IMR-90 (cell line): ENCODE results near the gene GUCY2F. TPM values are rescaled to one million over a fixed set of nuclear protein-coding genes. Genes with fewer than 3 reads are reported as not detected.

Experiments
- ATAC-seq: fragments of 200-7000 bp; cut with Tn5 transposase; 2 replicates; pipeline ENCODE4 v1.9.1; 2020; ENCODE audit warnings: low read depth, mild to moderate bottlenecking, moderate library complexity
- BruUV-seq: library from RNA; stranded (reverse); fragments of 400-500 nt; replicated peaks from 2 replicates; lab custom pipeline; 2021; lab: Mats Ljungman, UMichigan
- CTCF ChIA-PET: fragments of 300-600 bp; formaldehyde crosslinking; extraction: SDS; loops from one replicate; lab custom pipeline; 2021; ENCODE audit warnings: antibody characterized with exemption; lab: Yijun Ruan, JAX
- POLR2A ChIA-PET: fragments of 300-600 bp; sonication (Branson Sonifier 250); formaldehyde crosslinking; loops from one replicate; lab custom pipeline; 2022; ENCODE audit warnings: antibody characterized with exemption; ENCODE audit not compliant: unreplicated experiment; lab: Charles Lee
- DNase-seq: peaks from one replicate; pipeline ENCODE4 v3.0.0; 2013
- H2AFZ ChIP-seq: replicated peaks from 2 replicates; pipeline ENCODE3; 2013; ENCODE audit warnings: low read length, mild to moderate bottlenecking; ENCODE audit not compliant: poor library complexity
- H2AK5ac ChIP-seq: 2 replicates; pipeline ENCODE4 v1.6.1; 2013; ENCODE audit warnings: low read depth, low read length, inconsistent platforms
- H2AK9ac ChIP-seq: replicated peaks from 2 replicates; pipeline ENCODE3; 2013; ENCODE audit warnings: mild to moderate bottlenecking, low read depth, low read length, moderate library complexity; ENCODE audit not compliant: poor library complexity
- H2BK120ac ChIP-seq: 2 replicates; pipeline ENCODE4 v1.6.1; 2013; ENCODE audit warnings: low read depth, low read length, inconsistent platforms
- H2BK15ac ChIP-seq: 3 replicates; pipeline ENCODE4 v1.6.1; 2013; ENCODE audit warnings: low read depth, low read length, inconsistent platforms
- H2BK20ac ChIP-seq: 2 replicates; pipeline ENCODE4 v1.6.1; 2013; ENCODE audit warnings: low read depth, mild to moderate bottlenecking, inconsistent platforms, low read length, moderate library complexity
- H2BK5ac ChIP-seq: 2 replicates; pipeline ENCODE4 v1.6.1; 2013; ENCODE audit warnings: mild to moderate bottlenecking, low read depth, low read length, inconsistent platforms; ENCODE audit not compliant: poor library complexity, severe bottlenecking
- H3K14ac ChIP-seq: replicated peaks from 2 replicates; pipeline ENCODE4 v1.6.1; 2013; ENCODE audit warnings: low read depth, low read length, inconsistent platforms
- H3K18ac ChIP-seq: 2 replicates; pipeline ENCODE4 v1.6.1; 2013; ENCODE audit warnings: low read depth, low read length, control low read depth
- H3K23ac ChIP-seq: 2 replicates; pipeline ENCODE4 v1.6.1; 2013; ENCODE audit warnings: low read depth, low read length, inconsistent platforms
- H3K27ac ChIP-seq: 2 replicates; pipeline ENCODE4 v1.5.1; 2013; ENCODE audit warnings: mild to moderate bottlenecking, control low read depth, low read length; ENCODE audit not compliant: insufficient read depth
- H3K27me3 ChIP-seq: 2 replicates; pipeline ENCODE4 v1.6.1; 2013; ENCODE audit warnings: low read length; ENCODE audit not compliant: control insufficient read depth, insufficient read depth
- H3K36me3 ChIP-seq: 2 replicates; pipeline ENCODE4 v1.6.1; 2013; ENCODE audit warnings: low read length, mixed read lengths; ENCODE audit not compliant: control insufficient read depth, insufficient read depth
- H3K4ac ChIP-seq: 2 replicates; pipeline ENCODE4 v1.6.1; 2013; ENCODE audit warnings: low read depth, low read length, inconsistent platforms
- H3K4me1 ChIP-seq: 2 replicates; pipeline ENCODE4 v1.6.1; 2013; ENCODE audit warnings: low read length, mixed read lengths; ENCODE audit not compliant: control insufficient read depth, insufficient read depth
- H3K4me2 ChIP-seq: 2 replicates; pipeline ENCODE4 v1.6.1; 2013; ENCODE audit warnings: low read depth, mild to moderate bottlenecking, control low read depth, low read length, moderate library complexity
- H3K4me3 ChIP-seq: 2 replicates; pipeline ENCODE4 v1.5.1; 2013; ENCODE audit warnings: low read depth, mild to moderate bottlenecking, control low read depth, low read length, moderate library complexity; ENCODE audit not compliant: insufficient read depth
- H3K56ac ChIP-seq: 2 replicates; pipeline ENCODE4 v1.6.1; 2013; ENCODE audit warnings: low read length, inconsistent platforms; ENCODE audit not compliant: insufficient read depth; ENCODE audit errors: extremely low read depth
- H3K79me1 ChIP-seq, 2 experiments: 2 replicates each; pipeline ENCODE4 v1.6.1; 2013; ENCODE audit warnings: low read length in 2 of 2, inconsistent platforms in 1 of 2, low read depth in 1 of 2
- H3K9ac ChIP-seq: 2 replicates; pipeline ENCODE4 v1.6.1; 2013; ENCODE audit warnings: low read depth, low read length, control low read depth
- H3K9me1 ChIP-seq: 2 replicates; pipeline ENCODE4 v1.6.1; 2013; ENCODE audit warnings: low read length, inconsistent platforms; ENCODE audit not compliant: insufficient read depth
- H3K9me3 ChIP-seq: 2 replicates; pipeline ENCODE4 v1.6.1; 2013; ENCODE audit warnings: low read length; ENCODE audit not compliant: control insufficient read depth, insufficient read depth
- H4K20me1 ChIP-seq: 2 replicates; pipeline ENCODE4 v1.6.1; 2013; ENCODE audit warnings: low read length, inconsistent platforms; ENCODE audit not compliant: insufficient read depth
- H4K5ac ChIP-seq: 2 replicates; pipeline ENCODE4 v1.6.1; 2013; ENCODE audit warnings: mild to moderate bottlenecking, low read depth, low read length, control low read depth
- H4K8ac ChIP-seq, 2 experiments: 2 replicates each; pipeline ENCODE4 v1.6.1; 2013; ENCODE audit warnings: low read depth in 2 of 2, low read length in 2 of 2, control low read depth in 1 of 2, inconsistent platforms in 1 of 2
- H4K91ac ChIP-seq: 2 replicates; pipeline ENCODE4 v1.6.1; 2013; ENCODE audit warnings: low read depth, low read length, inconsistent platforms; ENCODE audit not compliant: insufficient read depth
- BHLHE40 ChIP-seq: fragments of 150-350 bp; IDR thresholded peaks from 2 replicates; pipeline ENCODE4 v1.6.1; 2016; ENCODE audit warnings: mild to moderate bottlenecking, low read depth, low read length
- MXI1 ChIP-seq: IDR thresholded peaks from 2 replicates; pipeline ENCODE4 v1.6.1; 2012; ENCODE audit warnings: low read depth, mild to moderate bottlenecking, low read length, moderate library complexity, borderline replicate concordance
- RAD21 ChIP-seq: IDR thresholded peaks from 2 replicates; pipeline ENCODE4 v1.6.1; 2012; ENCODE audit warnings: low read length, improper control_type of control experiment
- SMC3 ChIP-seq: fragments of 150-350 bp; IDR thresholded peaks from 2 replicates; pipeline ENCODE4 v1.6.1; 2016; ENCODE audit warnings: low read depth, mild to moderate bottlenecking, antibody characterized with exemption, low read length, moderate library complexity
- WGBS, 2 experiments: methylation state at CpG; one replicate each; pipeline versions ENCODE4 v1.1.5 to v1.1.7; 2013; ENCODE audit warnings: missing lambda C conversion rate in 2 of 2; ENCODE audit not compliant: insufficient read length in 1 of 2; ENCODE audit errors: extremely low coverage in 2 of 2; 5-methylcytosine and 5-hydroxymethylcytosine counted together
- dilution Hi-C: fragments of 300-500 bp; cut with HindIII; formaldehyde crosslinking; loops from one replicate; pipeline ENCODE4 v1.14.3; 2018; ENCODE audit warnings: low sequenced_read_pairs; ENCODE audit not compliant: unreplicated experiment
- in situ Hi-C: fragments of 300-500 bp; cut with MboI; formaldehyde crosslinking; loops from 3 replicates; pipeline ENCODE4 v1.14.3; 2019; ENCODE audit warnings: low sequenced_read_pairs, inconsistent platforms, mixed read lengths
- intact Hi-C: fragments of 100-400 bp; cut with micrococcal nuclease; formaldehyde crosslinking; loops from 2 replicates; pipeline ENCODE4 v1.10.0; 2022
- polyA plus RNA-seq, 3 experiments: library from polyadenylated mRNA; depleted of rRNA; stranded (reverse); fragments of >200 nt; gene quantifications; 2 replicates each; pipeline ENCODE4 v1.2.3, GENCODE V29; 2012; ENCODE audit warnings: low replicate concordance in 1 of 3
- total RNA-seq: library from RNA; depleted of rRNA; stranded (reverse); fragments of >200 nt; gene quantifications from 2 replicates; pipeline ENCODE4 v1.2.3, GENCODE V29; 2012
- TF ChIP-seq, protein P1 (sequence below): conservative IDR thresholded peaks from 2 replicates; pipeline ENCODE4 v1.5.1; 2012; ENCODE audit warnings: mild to moderate bottlenecking, low read depth, low read length, improper control_type of control experiment

The GUCY2F gene
- total and polyA plus RNA-seq, 2 of the 4 experiments (the other 2 are of a cell fraction) = not detected

- Histone ChIP-seq H2AK5ac (no peak overlapping the region), H2AK9ac (no peak overlapping the region), H3K4me2 (peak overlapping the region; percentile 5; the same call in 1 of the 2 replicates), H2BK15ac (no peak overlapping the region), H2BK120ac (no peak overlapping the region), H4K20me1 (no peaks in the 10 kb centered on the region), H3K18ac (no peak overlapping the region), H3K4ac (no peak overlapping the region), H3K14ac (no peak overlapping the region), H3K27me3 (peaks cover 8% of the 10 kb centered on the region), H3K23ac (no peak overlapping the region), H2AFZ (peak overlapping the region; percentile 25), H3K4me3 (no peak overlapping the region), H2BK20ac (no peak overlapping the region), H3K4me1 (no peaks in the 10 kb centered on the region), H3K27ac (no peak overlapping the region), H2BK5ac (no peak overlapping the region), H3K56ac (no peak overlapping the region), H4K8ac (no peak overlapping the region), H3K9ac (no peak overlapping the region), H3K79me1 (no peaks in the 10 kb centered on the region), H3K9me1 (peaks cover 4% of the 10 kb centered on the region; the same call in 1 of the 2 replicates), H3K36me3 (no peaks in the 10 kb centered on the region), H4K5ac (no peak overlapping the region), H4K91ac (no peak overlapping the region), H3K9me3 (no peaks in the 10 kb centered on the region)
- DNase-seq = peak; percentile 34
- ChIA-PET CTCF (interaction anchor here (1.6 kb wide), 1 partner anchor 10 kb away, joined by 6 read pairs; no protein-coding TSS in a partner anchor), POLR2A (no interaction called here)
- in situ Hi-C loops (loop anchor here (25.0 kb wide), 1 partner anchor 662 kb away; no protein-coding TSS in a partner anchor), intact Hi-C loops (loop anchor here (5.0 kb wide), 3 partner anchors 237 to 1278 kb away; no protein-coding TSS in a partner anchor), dilution Hi-C loops (no loop called here)
- 24% methylated on average over 7 of the region's 23 CpGs; no CpG with 5 or more reads in 1 of the 2 experiments for WGBS, 2 experiments
- peak; percentile 78 for ATAC-seq
- TF ChIP-seq, protein P1, sequence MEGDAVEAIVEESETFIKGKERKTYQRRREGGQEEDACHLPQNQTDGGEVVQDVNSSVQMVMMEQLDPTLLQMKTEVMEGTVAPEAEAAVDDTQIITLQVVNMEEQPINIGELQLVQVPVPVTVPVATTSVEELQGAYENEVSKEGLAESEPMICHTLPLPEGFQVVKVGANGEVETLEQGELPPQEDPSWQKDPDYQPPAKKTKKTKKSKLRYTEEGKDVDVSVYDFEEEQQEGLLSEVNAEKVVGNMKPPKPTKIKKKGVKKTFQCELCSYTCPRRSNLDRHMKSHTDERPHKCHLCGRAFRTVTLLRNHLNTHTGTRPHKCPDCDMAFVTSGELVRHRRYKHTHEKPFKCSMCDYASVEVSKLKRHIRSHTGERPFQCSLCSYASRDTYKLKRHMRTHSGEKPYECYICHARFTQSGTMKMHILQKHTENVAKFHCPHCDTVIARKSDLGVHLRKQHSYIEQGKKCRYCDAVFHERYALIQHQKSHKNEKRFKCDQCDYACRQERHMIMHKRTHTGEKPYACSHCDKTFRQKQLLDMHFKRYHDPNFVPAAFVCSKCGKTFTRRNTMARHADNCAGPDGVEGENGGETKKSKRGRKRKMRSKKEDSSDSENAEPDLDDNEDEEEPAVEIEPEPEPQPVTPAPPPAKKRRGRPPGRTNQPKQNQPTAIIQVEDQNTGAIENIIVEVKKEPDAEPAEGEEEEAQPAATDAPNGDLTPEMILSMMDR = peak; percentile 50
- TF ChIP-seq SMC3 (peak; percentile 45), MXI1 (no peak), RAD21 (peak; percentile 28), BHLHE40 (no peak)
- BruUV-seq = no TSS peak
These were observed 6.6 kb downstream of the GUCY2F start for GRCh38 chrX:109475174-109475891.
